ENCODE data around the gene ANKS3.

ANKS3 gene

GRCh38 chr16:4696905-4697847 lies 36.9 kb downstream of the ANKS3 start:
- no peak for DNase-seq

GRCh38 chr16:4696172-4696904 lies 37.7 kb downstream of the ANKS3 start:
- DNase-seq, result no peak

GRCh38 chr16:4695473-4696171 lies 38.4 kb downstream of the ANKS3 start:
- DNase-seq, result no peak

DNA sequence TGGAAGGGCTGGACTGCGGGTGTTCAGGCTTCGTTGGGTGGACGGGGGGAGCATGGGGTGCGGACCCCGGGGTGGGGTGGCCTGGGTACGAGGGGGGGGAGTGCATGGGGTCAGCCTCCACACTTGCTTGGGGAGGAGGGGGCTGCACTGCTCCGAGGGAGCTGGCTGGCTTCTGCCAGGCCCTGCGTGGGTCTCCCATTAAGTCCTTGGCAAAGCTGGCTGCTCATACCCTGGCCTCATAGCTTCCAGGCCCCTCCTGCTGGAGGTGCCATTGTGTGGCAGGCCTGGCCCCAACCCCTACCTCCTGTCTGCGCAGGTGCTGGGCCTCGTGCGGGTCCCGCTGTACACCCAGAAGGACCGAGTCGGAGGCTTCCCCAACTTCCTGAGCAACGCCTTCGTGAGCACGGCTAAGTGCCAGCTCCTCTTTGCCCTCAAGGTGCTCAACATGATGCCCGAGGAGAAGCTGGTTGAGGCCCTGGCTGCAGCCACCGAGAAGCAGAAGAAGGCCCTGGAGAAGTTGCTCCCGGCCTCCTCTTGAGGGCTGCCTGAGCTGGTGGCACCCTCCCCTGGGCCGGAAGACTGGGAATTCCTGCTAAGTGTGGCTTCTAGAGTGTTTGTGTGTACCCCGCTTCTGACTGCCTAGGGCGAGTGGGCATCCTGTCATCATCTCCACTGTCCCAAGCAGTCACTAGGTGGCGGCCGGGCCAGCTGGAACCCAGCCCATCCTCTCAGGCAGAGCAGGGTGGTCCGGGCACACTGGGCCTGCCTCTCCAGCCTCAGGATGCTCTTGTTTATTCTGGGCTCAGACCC lies 39.2 kb downstream of the ANKS3 start:
- DNase-seq, result peak in 28 of 56 donors; percentile 11 to 67 (median 35)

DNA sequence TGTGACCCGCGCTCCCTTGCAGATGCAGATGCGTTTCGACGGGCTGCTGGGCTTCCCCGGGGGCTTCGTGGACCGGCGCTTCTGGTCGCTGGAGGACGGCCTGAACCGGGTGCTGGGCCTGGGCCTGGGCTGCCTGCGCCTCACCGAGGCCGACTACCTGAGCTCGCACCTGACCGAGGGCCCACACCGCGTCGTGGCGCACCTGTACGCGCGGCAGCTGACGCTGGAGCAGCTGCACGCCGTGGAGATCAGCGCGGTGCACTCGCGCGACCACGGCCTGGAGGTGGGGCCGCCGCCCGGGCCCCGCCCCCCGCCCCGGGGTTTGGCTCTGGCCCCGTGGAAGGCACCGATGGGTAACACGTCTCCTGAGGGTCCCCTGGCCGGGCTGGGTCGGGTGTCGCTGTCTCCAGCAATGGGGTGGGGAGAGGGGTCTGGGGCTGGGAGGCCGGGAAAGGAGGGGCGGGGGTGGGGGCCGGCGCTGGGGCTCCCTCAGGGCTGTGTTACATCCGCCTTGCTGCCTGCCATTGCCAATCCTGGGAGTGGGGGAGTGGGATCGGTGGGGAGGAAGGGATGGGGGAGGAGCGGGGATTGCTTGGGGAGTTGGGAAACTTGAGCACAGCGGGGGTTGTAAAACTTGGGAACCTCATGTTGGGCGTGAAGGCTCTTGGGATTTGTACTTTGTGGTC lies 40.0 kb downstream of the ANKS3 start:
- DNase-seq, result peak in 20 of 56 donors; percentile 26 to 78 (median 57)

- peak; percentile 78 to 98 (median 94) for DNase-seq
These were observed 40.6 kb downstream of the ANKS3 start, which contains the start of gene NUDT16L1 for GRCh38 chr16:4693296-4693955. NUDT16L1 (plus strand) TSS chr16:4693562; CDS start chr16:4693727, 165 bp downstream.

GRCh38 chr16:4692460-4693295 lies 41.4 kb downstream of the ANKS3 start:
- DNase-seq, result peak in 3 of 56 donors; percentile 59 to 71 (median 61)

DNA sequence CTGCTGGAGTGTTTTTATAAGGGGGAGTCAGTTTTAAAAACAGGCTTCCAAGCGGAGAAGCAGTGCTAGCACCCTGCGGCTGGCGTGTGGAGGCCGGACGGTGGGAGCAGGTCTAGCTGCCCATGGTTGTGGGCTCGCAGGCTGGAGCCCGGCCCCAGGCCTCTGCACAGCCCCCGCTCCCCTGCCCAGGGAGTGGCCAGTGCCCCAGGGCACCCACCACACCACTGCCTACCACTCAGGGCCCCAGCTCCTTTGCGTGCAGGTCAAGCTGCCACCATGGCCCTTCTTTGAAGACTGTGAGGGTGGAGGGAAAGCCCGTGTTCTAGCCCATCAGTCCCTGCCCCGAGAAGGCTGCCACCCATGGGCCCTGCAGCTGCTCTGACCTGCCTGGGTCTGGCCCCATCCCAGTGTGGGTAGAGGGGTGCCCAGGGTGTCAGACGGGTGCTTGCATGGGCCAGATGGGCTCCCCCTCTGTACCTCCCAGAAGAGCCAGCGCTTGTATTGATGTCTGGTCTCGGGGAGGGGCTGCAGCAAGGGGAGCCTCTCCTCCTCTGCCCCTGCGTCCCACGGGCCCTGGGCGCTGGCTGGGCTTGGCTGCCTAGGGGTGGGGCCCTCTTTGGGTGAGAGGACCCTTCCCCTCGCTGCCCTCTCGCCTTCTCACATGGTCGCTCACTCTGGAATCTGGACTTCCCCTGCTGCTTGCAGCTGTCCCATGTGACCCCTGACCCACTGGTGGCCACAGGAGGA lies 42.2 kb downstream of the ANKS3 start:
- DNase-seq, result no peak

DNA sequence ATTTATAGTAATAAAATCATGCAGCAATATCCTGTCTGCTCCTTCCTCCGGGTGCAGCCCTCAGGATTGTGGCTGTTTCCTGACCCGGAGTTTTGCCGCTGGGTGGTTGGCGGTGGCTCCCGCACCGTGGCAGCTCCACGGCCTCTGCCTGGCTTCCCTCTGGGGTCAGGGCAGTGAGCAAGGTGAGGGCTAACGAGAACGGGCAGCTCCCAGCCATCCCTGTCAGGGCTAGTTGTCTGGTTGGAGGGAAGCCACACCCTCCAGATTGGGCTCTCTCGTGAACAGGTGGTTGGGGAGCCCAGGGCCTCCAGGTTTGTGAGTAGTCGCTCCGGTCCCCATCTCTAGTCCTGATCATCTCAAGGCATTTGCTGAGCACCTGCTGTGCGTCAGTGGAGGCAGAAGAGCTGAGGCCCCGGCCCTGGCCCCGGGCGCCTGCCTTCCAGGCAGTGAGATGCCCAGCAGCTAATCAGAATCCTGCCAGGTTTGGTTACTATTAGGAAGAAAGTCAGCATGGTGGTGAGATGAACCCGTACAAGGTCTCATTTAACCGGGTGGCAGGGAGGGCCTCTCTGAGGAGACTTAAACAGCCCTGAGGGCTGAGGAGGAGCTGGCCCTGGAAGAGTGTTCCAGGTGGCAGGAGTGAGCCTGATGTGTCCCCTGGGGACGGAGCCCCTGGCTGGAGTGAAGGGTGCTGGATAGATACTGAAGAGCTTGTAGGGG lies 43.0 kb downstream of the ANKS3 start:
- DNase-seq, result no peak

- no peak for DNase-seq
These were observed 44.0 kb downstream of the ANKS3 start for GRCh38 chr16:4689864-4690704.

DNA sequence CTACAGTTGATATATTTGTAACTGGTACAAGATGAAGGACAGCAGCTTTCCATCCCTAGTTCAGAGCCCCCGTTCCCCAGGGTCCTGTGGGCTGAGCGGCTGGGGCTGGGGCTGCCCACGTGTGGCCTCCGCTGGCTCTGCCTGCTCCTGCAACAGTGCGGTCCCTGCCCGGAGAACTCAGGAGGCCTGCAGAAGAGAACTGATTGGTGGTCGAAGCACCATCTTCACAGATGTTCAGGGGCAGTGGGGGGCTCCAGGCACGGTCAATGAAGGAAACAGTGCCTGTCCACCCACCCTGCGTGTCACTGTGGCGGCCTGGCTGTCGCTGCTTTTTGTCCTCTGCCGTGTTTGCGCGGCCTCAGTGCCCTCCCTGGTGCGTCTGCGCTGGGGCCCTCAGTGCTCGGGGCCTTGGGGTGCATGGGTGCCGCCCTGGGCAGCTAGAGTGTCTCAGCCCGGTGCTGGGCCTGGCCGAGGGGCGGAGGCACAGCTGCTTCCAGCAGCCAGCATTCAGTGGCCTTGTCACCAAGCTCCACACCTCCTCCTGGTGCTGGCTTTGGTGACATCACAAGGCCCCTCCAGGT lies 44.9 kb downstream of the ANKS3 start:
- DNase-seq, result no peak

GRCh38 chr16:4688674-4689045 lies 45.4 kb downstream of the ANKS3 start:
- no peak for DNase-seq

- DNase-seq, result no peak
These were observed 46.0 kb downstream of the ANKS3 start for GRCh38 chr16:4687946-4688673.

DNA sequence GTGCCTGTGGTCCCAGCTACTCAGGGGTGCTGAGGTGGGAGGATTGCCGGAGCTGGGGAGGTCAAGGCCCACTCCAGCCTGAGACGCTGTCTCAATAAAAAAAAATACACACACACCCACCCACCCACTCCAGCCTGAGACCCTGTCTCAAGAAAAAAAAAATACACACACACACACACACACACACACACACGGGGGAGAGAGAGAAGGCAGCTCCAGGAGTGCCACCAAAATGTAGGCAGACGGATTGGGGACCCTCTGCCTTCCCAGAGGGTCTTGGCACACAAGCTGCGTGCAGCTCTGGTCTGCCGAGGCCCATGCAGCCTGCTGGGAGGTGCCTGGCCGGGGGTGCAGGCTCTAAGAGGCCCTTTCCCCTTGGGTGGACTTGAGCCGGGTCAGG lies 46.7 kb downstream of the ANKS3 start:
- no peak for DNase-seq
